NCI-H748 treated with DMSO at 0.1 percent for 48 hours (cell line): Measurements from ENCODE around the gene PCNX3.

Source experiments
- DNase-seq: peaks from one replicate; lab custom pipeline; 2025; lab: John Stamatoyannopoulos, UW

PCNX3 gene

GRCh38 chr11:65615229-65615949, at the start of gene PCNX3:
Gene PCNX3 (plus strand): TSS chr11:65615776. CDS start chr11:65616312, 536 bp downstream.
- peak; percentile 100 for DNase-seq

DNA sequence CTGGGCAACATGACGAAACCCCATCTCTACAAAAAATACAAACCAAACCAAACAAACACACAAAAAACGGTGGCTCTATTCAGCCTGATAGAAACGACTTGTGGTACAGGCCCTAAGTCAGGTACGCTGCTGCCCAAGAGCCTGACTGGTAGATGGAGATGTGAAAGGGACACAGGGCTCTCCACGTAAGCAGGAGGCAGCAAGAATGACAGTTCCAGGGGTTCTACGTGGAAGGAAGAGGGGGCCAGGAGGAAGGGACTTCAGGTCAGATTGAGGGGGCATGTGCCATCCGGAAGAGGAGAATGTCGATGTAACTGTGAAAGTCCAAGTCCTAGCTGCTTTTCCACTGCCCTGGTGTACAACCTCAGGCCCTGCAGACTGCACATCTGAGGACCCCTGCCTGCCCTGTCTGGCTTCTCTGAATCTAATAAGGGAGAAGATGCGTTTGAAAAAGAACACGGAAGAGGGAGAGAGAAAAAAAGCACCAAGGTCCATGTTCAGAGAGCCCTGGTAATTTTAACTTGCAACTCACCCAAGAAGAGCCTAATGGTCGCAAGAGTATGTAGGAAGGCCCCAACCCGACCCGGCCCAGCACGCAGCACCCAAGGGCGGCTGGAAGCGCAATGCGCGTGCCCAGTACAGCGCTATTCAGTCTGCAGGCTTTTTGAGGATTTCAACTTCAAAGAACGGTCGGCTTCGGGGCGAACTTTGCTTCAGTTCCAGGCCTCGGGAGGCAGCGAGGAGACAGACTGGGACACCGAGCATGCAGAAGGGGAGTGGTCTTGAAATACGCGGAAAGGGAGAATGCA, 46.2 kb upstream of the PCNX3 start:
- DNase-seq = no peak

- peak; percentile 96 for DNase-seq
Observed at GRCh38 chr11:65569973-65570918, 45.3 kb upstream of the PCNX3 start, which contains the start of gene ZNRD2. Gene ZNRD2 (plus strand): TSS chr11:65570477. CDS start chr11:65570492, 15 bp downstream.

DNA sequence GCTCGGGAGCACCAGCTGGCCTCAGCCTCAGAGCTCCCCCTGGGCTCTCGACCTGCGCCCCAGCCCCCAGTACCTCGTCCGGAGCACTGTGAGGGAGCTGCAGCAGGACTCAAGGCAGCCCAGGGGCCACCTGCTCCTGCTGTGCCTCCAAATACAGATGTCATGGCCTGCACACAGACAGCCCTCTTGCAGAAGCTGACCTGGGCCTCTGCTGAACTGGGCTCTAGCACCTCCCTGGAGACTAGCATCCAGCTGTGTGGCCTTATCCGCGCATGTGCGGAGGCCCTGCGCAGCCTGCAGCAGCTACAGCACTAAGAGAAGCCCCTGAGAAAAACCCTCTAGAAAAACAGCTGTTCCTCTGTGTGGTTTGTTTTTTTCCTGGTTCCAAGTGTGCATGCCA, 44.2 kb upstream of the PCNX3 start:
- DNase-seq = no peak

DNA sequence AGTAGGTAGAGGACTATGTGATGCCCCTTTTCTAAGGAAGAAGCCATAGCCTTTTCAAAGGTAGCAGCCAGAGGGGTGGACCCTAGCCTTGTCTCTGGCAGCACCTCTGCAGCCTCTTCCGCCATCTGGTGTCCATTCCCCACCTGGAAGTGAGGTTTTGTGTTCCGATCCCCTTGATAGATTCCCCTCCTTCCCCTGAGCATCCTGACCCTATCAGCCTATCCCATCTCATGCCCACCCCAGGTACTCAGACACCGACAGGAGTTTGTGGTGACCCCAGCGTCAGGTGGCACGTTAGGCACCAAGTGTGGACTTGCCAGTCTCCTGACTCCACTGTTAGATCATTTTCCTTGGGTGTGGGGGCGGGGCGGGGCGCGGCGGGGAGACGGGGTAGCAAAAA, 43.6 kb upstream of the PCNX3 start:
- peak; percentile 27 for DNase-seq

GRCh38 chr11:65572356-65573051, 43.1 kb upstream of the PCNX3 start, which contains the start of gene FAM89B:
Gene FAM89B (plus strand): TSS chr11:65572538. CDS start chr11:65572670, 132 bp downstream.
- peak; percentile 60 for DNase-seq

DNA sequence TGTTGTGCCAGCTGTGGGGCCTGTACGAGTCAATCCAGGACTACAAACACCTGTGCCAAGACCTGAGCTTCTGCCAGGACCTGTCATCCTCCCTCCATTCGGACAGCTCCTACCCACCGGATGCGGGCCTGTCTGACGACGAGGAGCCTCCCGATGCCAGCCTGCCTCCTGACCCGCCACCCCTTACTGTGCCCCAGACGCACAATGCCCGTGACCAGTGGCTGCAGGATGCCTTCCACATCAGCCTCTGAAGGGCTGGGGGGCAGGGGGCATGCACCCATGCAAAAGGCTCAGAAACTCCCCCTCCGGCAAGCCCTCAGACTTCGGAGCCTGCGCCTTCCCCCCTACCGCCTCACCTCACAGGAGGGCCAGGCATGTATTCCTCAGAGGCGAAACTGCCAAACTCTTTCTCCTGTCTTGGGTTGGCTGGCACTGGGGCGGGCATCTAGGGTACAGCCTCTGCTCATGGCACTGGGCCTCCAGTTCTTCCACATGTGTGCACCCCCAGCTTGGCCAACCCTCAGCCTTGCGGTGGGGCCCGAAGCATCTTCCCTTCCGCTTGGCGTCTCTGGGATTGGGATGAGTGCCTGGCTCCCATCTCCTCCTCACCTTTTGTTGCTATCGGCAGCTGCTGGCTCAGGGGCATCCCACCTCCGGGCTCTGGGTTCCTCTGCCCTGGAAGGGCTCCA, 42.0 kb upstream of the PCNX3 start:
- DNase-seq = no peak

DNA sequence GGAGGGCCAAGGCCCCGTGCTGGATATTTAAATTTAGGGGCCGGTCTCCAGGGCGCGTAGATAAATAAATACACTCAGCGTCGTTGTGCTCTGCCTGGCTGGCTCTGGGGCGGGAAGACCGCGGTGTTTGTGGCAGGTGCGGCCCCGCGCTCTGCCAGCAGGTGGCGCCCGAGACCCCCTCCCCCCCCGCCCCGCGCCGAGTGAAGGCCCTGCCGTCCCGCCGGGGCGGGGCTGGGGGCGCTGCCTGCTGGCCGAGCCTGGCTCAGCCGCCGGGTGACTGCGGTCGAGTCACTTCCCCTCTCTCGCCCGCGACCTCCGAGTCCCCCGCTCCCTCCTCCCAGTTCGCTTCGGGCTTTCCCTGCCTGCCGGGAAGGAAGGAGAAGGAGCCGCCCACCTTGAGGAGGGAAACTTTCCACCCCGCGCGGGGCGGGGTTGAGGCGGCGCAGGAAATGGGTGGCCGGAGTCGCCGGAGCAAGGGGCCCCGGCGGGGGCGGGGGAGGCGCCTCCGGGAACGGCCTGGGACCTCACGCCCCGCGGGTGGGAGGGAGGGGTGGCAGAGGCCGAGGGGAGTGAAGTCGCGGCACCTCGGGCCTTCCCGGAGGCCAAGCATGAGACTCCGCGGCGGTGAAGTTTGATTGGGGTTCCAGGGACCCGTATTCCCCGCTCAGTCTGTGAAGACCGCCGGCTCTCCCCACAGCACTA, 41.3 kb upstream of the PCNX3 start:
- DNase-seq = peak; percentile 68

DNA sequence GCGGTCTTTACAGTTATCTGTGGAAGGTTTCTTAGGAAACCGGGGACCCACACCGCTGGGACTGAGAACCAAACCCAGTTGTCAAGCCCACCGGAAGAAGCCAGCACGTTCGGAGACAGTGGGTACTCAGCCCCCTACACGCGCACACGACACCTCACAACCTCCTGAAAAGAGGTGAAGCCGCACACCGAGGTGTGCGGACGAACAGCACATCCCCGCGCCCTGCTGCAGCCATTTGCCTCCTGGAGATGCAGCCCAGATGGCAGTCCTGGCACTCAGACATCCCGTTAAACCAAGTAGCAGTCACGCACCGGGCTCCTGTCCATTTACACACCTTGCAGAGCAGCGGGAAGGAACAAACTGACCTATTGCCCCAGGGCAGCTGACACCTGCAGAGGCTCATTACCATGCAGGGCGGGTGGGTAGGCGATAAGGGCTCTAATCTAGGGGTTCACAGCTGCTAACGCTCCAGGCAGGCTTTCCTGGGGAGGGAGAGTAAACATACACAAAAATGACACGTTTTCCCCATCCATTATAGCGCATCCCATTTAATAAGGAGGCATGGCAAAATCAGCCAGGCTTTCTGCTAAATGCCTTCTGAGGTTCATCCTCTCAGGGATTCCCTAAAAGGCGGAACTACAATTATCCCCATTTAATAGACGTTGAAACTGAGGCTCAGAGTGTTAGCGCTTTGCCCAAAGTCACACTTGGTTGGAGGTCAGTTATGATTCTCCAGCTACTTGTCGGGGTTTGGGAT, 40.6 kb upstream of the PCNX3 start:
- DNase-seq = peak; percentile 20

- DNase-seq = no peak
Observed at GRCh38 chr11:65575568-65576231, 39.9 kb upstream of the PCNX3 start, which contains the start of gene EHBP1L1. Gene EHBP1L1 (plus strand): TSS chr11:65576053. CDS start chr11:65576303, 250 bp downstream.

GRCh38 chr11:65576232-65576866, 39.2 kb upstream of the PCNX3 start:
- no peak for DNase-seq

- DNase-seq = no peak
Observed at GRCh38 chr11:65576867-65577755, 38.5 kb upstream of the PCNX3 start.

- DNase-seq = no peak
Observed at GRCh38 chr11:65577756-65578109, 37.8 kb upstream of the PCNX3 start.

GRCh38 chr11:65578134-65578533, 37.4 kb upstream of the PCNX3 start:
- DNase-seq = no peak

DNA sequence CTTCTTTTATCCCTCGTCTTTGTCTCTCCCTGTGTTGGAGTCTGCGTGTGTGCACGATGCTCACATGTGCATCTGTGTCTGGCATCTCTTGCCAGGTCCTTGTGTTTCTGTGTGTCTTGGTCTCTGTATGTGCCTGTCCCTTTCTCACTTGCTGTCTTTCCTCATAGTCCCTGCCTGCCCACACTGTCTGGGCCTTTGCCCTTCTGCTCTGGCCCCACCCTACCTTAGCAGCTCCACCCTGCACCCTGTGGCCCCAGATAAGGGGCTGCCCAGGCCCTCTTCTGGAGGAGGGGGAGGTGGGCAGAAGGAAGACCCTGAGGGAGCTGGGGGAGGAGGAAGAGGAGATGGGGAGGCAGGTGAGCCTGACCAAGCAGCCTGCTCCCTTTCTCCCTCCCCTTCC, 36.9 kb upstream of the PCNX3 start:
- DNase-seq = no peak

GRCh38 chr11:65579291-65579690, 36.3 kb upstream of the PCNX3 start:
- DNase-seq = no peak

DNA sequence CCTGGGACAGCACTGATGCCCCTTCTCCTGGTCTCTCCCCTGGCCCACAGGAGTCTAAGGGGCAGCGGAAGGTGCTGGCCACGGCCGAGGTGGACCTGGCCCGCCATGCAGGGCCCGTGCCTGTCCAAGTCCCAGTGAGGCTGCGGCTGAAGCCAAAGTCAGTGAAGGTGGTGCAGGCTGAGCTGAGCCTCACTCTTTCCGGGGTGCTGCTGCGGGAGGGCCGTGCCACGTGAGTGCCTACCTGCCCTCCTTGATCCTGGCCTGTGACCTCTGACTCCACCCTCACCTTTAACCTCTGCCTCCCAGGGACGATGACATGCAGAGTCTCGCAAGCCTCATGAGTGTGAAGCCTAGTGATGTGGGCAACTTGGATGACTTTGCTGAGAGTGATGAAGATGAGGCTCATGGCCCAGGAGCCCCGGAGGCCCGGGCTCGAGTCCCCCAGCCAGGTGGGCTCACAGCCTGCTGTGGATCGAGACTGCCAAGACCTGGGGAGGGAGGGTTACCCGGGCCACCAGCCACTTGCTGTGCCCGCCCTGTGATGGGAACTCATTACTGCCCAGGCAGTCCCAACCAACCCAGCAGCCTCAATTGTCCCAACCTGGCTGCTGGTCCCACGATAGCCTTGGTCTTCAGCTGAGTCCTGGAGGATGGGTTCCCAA, 35.4 kb upstream of the PCNX3 start:
- DNase-seq = no peak
